ACC112 (cell line): ENCODE data around the gene SYCP2.
A peak's percentile ranks its signal among the peaks of the same experiment; 100 is the strongest.

Experiments
- H2AFZ ChIP-seq: fragments of 200-600 bp; sonication (generic); one replicate; pipeline ENCODE4 v1.6.0; 2017; ENCODE audit warnings: antibody characterized with exemption, low read length; ENCODE audit not compliant: unreplicated experiment
- H3K27ac ChIP-seq: fragments of 200-600 bp; sonication (generic); 2 replicates; pipeline ENCODE4 v1.5.1; 2014; ENCODE audit warnings: low read depth, mild to moderate bottlenecking, antibody characterized with exemption, low read length, moderate library complexity
- H3K27me3 ChIP-seq: fragments of 200-600 bp; sonication (generic); 2 replicates; pipeline ENCODE4 v1.6.1; 2014; ENCODE audit warnings: mild to moderate bottlenecking, antibody characterized with exemption, low read length, moderate library complexity, mixed read lengths; ENCODE audit not compliant: insufficient read depth
- H3K36me3 ChIP-seq: fragments of 200-600 bp; sonication (generic); 2 replicates; pipeline ENCODE4 v1.6.1; 2016; ENCODE audit warnings: mild to moderate bottlenecking, antibody characterized with exemption, low read length, moderate library complexity, mixed read lengths; ENCODE audit not compliant: insufficient read depth
- H3K4me1 ChIP-seq: fragments of 200-600 bp; sonication (generic); one replicate; pipeline ENCODE4 v1.6.1; 2016; ENCODE audit warnings: low read length, mixed read lengths; ENCODE audit not compliant: insufficient read depth, unreplicated experiment, control insufficient read depth
- H3K4me3 ChIP-seq: fragments of 200-600 bp; sonication (generic); 2 replicates; pipeline ENCODE4 v1.5.1; 2014; ENCODE audit warnings: mild to moderate bottlenecking, low read depth, low read length
- H3K79me2 ChIP-seq: fragments of 200-600 bp; sonication (generic); one replicate; pipeline ENCODE4 v1.6.0; 2016; ENCODE audit warnings: low read length; ENCODE audit not compliant: control insufficient read depth, unreplicated experiment, insufficient read depth

Gene SYCP2

GRCh38 chr20:59835448-59836395 is 97.7 kb downstream of the SYCP2 start:
- Histone ChIP-seq H3K27me3 (peaks cover 21% of the 10 kb centered on the region), H3K27ac (no peak overlapping the region), H3K36me3 (no peaks in the 10 kb centered on the region), H2AFZ (no peak overlapping the region), H3K4me3 (peak overlapping the region; percentile 42), H3K79me2 (no peaks in the 10 kb centered on the region), H3K4me1 (peaks cover 22% of the 10 kb centered on the region)

GRCh38 chr20:59835057-59835447 is 98.4 kb downstream of the SYCP2 start:
- Histone ChIP-seq H3K27ac (no peak overlapping the region), H3K27me3 (peaks cover 28% of the 10 kb centered on the region), H3K36me3 (no peaks in the 10 kb centered on the region), H2AFZ (no peak overlapping the region), H3K4me1 (peaks cover 22% of the 10 kb centered on the region), H3K4me3 (no peak overlapping the region), H3K79me2 (no peaks in the 10 kb centered on the region)

GRCh38 chr20:59832406-59833363 is 100.8 kb downstream of the SYCP2 start:
- H3K36me3 ChIP-seq: no peaks in the 10 kb centered on the region
- H2AFZ ChIP-seq: no peak overlapping the region
- no peak overlapping the region for H3K4me3 ChIP-seq
- H3K27me3 ChIP-seq: peaks cover 44% of the 10 kb centered on the region
- H3K27ac ChIP-seq: no peak overlapping the region
- peaks cover 22% of the 10 kb centered on the region for H3K4me1 ChIP-seq
- no peaks in the 10 kb centered on the region for H3K79me2 ChIP-seq

GRCh38 chr20:59831916-59832270 is 101.5 kb downstream of the SYCP2 start:
- Histone ChIP-seq H3K4me1 (peaks cover 19% of the 10 kb centered on the region), H3K36me3 (no peaks in the 10 kb centered on the region), H3K4me3 (no peak overlapping the region), H3K27ac (no peak overlapping the region), H3K27me3 (peaks cover 52% of the 10 kb centered on the region), H2AFZ (no peak overlapping the region), H3K79me2 (no peaks in the 10 kb centered on the region)

GRCh38 chr20:59831024-59831915 is 102.2 kb downstream of the SYCP2 start:
- H2AFZ ChIP-seq: no peak overlapping the region
- H3K4me3 ChIP-seq: no peak overlapping the region
- H3K27me3 ChIP-seq: peaks cover 52% of the 10 kb centered on the region
- peaks cover 13% of the 10 kb centered on the region for H3K4me1 ChIP-seq
- no peaks in the 10 kb centered on the region for H3K36me3 ChIP-seq
- H3K27ac ChIP-seq: no peak overlapping the region
- H3K79me2 ChIP-seq: no peaks in the 10 kb centered on the region

- no peaks in the 10 kb centered on the region for H3K36me3 ChIP-seq
- no peak overlapping the region for H2AFZ ChIP-seq
- H3K4me3 ChIP-seq: no peak overlapping the region
- no peak overlapping the region for H3K27ac ChIP-seq
- peaks cover 54% of the 10 kb centered on the region for H3K27me3 ChIP-seq
- peaks cover 8% of the 10 kb centered on the region for H3K4me1 ChIP-seq
- H3K79me2 ChIP-seq: no peaks in the 10 kb centered on the region
Observed at GRCh38 chr20:59830665-59831023, 102.8 kb downstream of the SYCP2 start.

GRCh38 chr20:59829786-59830664 is 103.4 kb downstream of the SYCP2 start:
- H3K27me3 ChIP-seq: peaks cover 60% of the 10 kb centered on the region

GRCh38 chr20:59829054-59829785 is 104.2 kb downstream of the SYCP2 start:
- no peak overlapping the region for H3K4me3 ChIP-seq
- peaks cover 63% of the 10 kb centered on the region for H3K27me3 ChIP-seq
- H3K27ac ChIP-seq: no peak overlapping the region
- H3K36me3 ChIP-seq: no peaks in the 10 kb centered on the region
- H3K79me2 ChIP-seq: no peaks in the 10 kb centered on the region
- no peak overlapping the region for H2AFZ ChIP-seq
- H3K4me1 ChIP-seq: no peaks in the 10 kb centered on the region

More at GRCh38 chr20:59829786-59830664, 103.4 kb downstream of the SYCP2 start:
- H3K79me2 ChIP-seq: no peaks in the 10 kb centered on the region
- H3K4me3 ChIP-seq: no peak overlapping the region
- H3K27ac ChIP-seq: no peak overlapping the region
- no peak overlapping the region for H2AFZ ChIP-seq
- H3K36me3 ChIP-seq: no peaks in the 10 kb centered on the region
- H3K4me1 ChIP-seq: peaks cover 2% of the 10 kb centered on the region
